PFSK-1 (cell line): ENCODE results near the gene GPR108.

ENCODE experiments used
- FOXP2 ChIP-seq: optimal IDR thresholded peaks from 2 replicates; pipeline ENCODE3; 2011; ENCODE audit warnings: borderline replicate concordance, control low read depth, inconsistent platforms; ENCODE audit not compliant: insufficient read depth; ENCODE audit errors: extremely low read length, extremely low read depth
- POLR2AphosphoS5 ChIP-seq: IDR thresholded peaks from 2 replicates; pipeline ENCODE4 v1.6.1; 2012; ENCODE audit warnings: low read depth, mild to moderate bottlenecking, control low read depth, low read length, moderate library complexity
- REST ChIP-seq, 2 experiments: IDR thresholded peaks; 2 replicates each; pipeline versions ENCODE4 v1.6.1 to v1.8.0; 2011 to 2012; ENCODE audit warnings: low read depth in 2 of 2, low read length in 2 of 2, control low read depth in 1 of 2, inconsistent platforms in 1 of 2, mild to moderate bottlenecking in 1 of 2, moderate library complexity in 1 of 2; ENCODE audit not compliant: insufficient read depth in 1 of 2
- SIN3A ChIP-seq: IDR thresholded peaks from 2 replicates; pipeline ENCODE4 v1.6.1; 2012; ENCODE audit warnings: mild to moderate bottlenecking, low read length, moderate library complexity, borderline replicate concordance; ENCODE audit not compliant: insufficient read depth
- TAF1 ChIP-seq: IDR thresholded peaks from 2 replicates; pipeline ENCODE4 v1.6.1; 2012; ENCODE audit warnings: low read length, control low read depth, borderline replicate concordance; ENCODE audit not compliant: insufficient read depth

The GPR108 gene

GRCh38 chr19:6685482-6685881 lies 51.9 kb downstream of the GPR108 start:
- TF ChIP-seq FOXP2, result no peak
- TF ChIP-seq POLR2AphosphoS5, result no peak
- no peak for TF ChIP-seq REST (IDR thresholded peaks at IDR 0.05; ENCODE audit: insufficient read depth in 1 of 2, low read depth in 2 of 2, low read length in 2 of 2)
- no peak for TF ChIP-seq SIN3A
- no peak for TF ChIP-seq TAF1

- TF ChIP-seq POLR2AphosphoS5 (no peak), FOXP2 (no peak), TAF1 (no peak), SIN3A (no peak), REST (IDR thresholded peaks at IDR 0.05; ENCODE audit: insufficient read depth in 1 of 2, low read depth in 2 of 2, low read length in 2 of 2) (no peak)
Observed at GRCh38 chr19:6683971-6684370, 53.4 kb downstream of the GPR108 start.

GRCh38 chr19:6682607-6683128 lies 54.7 kb downstream of the GPR108 start:
- TF ChIP-seq FOXP2, result no peak

GRCh38 chr19:6680141-6680540 lies 57.2 kb downstream of the GPR108 start:
- no peak for TF ChIP-seq SIN3A
